Stimulated activated CD8-positive, alpha-beta memory T cell treated with anti-CD3 and anti-CD28 coated beads, Interleukin-15, amount 100 ng/mL, for 4 hours (primary cell): Measurements from ENCODE around the gene PRMT2.
A peak's percentile ranks its signal among the peaks of the same experiment; 100 is the strongest.

Experiments
- DNase-seq, 2 donors: peaks; one replicate each; pipeline ENCODE4 v3.0.0-alpha.2; 2020; ENCODE audit warnings: low read depth in 2 of 2

PRMT2 gene

GRCh38 chr21:46635324-46636180 is at the start of gene PRMT2:
Gene PRMT2 (plus strand): TSS chr21:46635674. CDS start chr21:46636952, 1,278 bp downstream.
- peak; percentile 95 to 97 for DNase-seq

GRCh38 chr21:46594276-46594675 is 41.2 kb upstream of the PRMT2 start:
- no peak for DNase-seq

- DNase-seq = no peak
Observed at GRCh38 chr21:46596201-46596600, 39.3 kb upstream of the PRMT2 start.

GRCh38 chr21:46597031-46597430 is 38.4 kb upstream of the PRMT2 start:
- no peak for DNase-seq

GRCh38 chr21:46597896-46598343 is 37.6 kb upstream of the PRMT2 start:
- DNase-seq = no peak

GRCh38 chr21:46598581-46599572 is 36.6 kb upstream of the PRMT2 start:
- DNase-seq = no peak

- DNase-seq = no peak
Observed at GRCh38 chr21:46600305-46600704, 35.2 kb upstream of the PRMT2 start.

GRCh38 chr21:46600978-46601377 is 34.5 kb upstream of the PRMT2 start:
- DNase-seq = no peak

- DNase-seq = no peak
Observed at GRCh38 chr21:46603228-46603627, 32.2 kb upstream of the PRMT2 start.

- DNase-seq = no peak
Observed at GRCh38 chr21:46604329-46604974, 31.0 kb upstream of the PRMT2 start.

- no peak for DNase-seq
Observed at GRCh38 chr21:46604975-46605766, 30.3 kb upstream of the PRMT2 start, which contains the start of gene S100B. Gene S100B (minus strand): TSS chr21:46605082. CDS start chr21:46602415, 2,667 bp downstream.

- DNase-seq = peak in 1 of 2 donors; percentile 12
Observed at GRCh38 chr21:46605767-46606426, 29.6 kb upstream of the PRMT2 start.

GRCh38 chr21:46606427-46606813 is 29.1 kb upstream of the PRMT2 start:
- DNase-seq = no peak

GRCh38 chr21:46607636-46608035 is 27.8 kb upstream of the PRMT2 start:
- DNase-seq = no peak

GRCh38 chr21:46608672-46609111 is 26.8 kb upstream of the PRMT2 start:
- no peak for DNase-seq

- DNase-seq = no peak
Observed at GRCh38 chr21:46610018-46610701, 25.3 kb upstream of the PRMT2 start.

GRCh38 chr21:46613391-46613790 is 22.1 kb upstream of the PRMT2 start:
- no peak for DNase-seq

- DNase-seq = no peak
Observed at GRCh38 chr21:46616050-46616449, 19.4 kb upstream of the PRMT2 start.

- DNase-seq = no peak
Observed at GRCh38 chr21:46616656-46617055, 18.8 kb upstream of the PRMT2 start.
